HG02938 (cell line): ENCODE data around the gene PPIP5K2.
A peak's percentile ranks its signal among the peaks of the same experiment; 100 is the strongest.
"Not testable (repeated sequence)": the region's sequence is repeated elsewhere in the genome, so short reads cannot be mapped to it uniquely, and the experiment has no call there.

Experiments used
- ATAC-seq: cut with Tn5 transposase; IDR thresholded peaks from one replicate; pipeline ENCODE4 v1.9.1; 2021; ENCODE audit warnings: mild to moderate bottlenecking, moderate library complexity; ENCODE audit not compliant: unreplicated experiment

PPIP5K2 gene

GRCh38 chr5:103205991-103206700 lies 86.0 kb downstream of the PPIP5K2 start:
- ATAC-seq, result no peak

GRCh38 chr5:103207011-103207410 lies 86.9 kb downstream of the PPIP5K2 start:
- no peak for ATAC-seq

GRCh38 chr5:103207653-103208052 lies 87.6 kb downstream of the PPIP5K2 start:
- no peak for ATAC-seq

- ATAC-seq, result no peak
Measured at GRCh38 chr5:103208460-103208859, 88.4 kb downstream of the PPIP5K2 start.

DNA sequence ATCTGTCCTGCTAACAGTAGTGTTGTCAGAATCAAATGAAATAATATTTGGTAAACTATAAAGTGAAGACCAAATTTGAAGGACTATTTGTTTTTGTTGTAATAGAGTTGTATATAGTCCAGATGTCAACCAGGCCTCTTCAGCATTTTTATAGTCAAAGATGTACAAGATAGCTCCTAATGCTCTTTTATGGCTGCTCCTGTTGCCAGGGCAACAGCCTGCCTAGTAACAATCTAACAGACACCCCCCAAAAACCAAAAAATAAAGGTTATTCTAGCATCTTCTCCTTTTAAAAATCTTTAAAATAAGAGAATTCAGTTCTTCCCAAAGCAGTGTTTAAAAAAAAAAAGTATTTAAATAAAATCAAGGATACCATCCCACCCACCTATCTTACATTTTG lies 89.0 kb downstream of the PPIP5K2 start:
- no peak for ATAC-seq

DNA sequence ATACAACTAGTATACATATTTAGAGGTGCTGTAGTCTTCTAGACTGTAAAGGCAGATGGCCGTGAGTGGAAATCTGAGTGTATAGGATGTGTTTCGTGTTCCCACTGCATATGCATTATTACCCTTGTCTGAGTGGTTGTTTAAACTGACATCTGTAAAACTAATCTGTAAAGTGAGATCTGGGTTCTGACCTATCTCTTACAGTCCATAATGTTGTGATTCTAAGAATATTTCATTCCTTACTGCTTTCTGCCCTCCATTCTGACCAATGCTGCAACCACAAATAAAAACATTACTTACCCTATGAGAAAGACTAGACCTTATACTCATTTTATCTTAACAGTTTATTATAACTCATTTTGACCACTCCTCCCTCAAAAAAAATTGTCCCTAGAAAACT lies 90.9 kb downstream of the PPIP5K2 start:
- no peak for ATAC-seq

- ATAC-seq, result peak; percentile 81
Measured at GRCh38 chr5:103211576-103212561, 91.8 kb downstream of the PPIP5K2 start.

GRCh38 chr5:103216137-103216536 lies 96.0 kb downstream of the PPIP5K2 start:
- ATAC-seq, result no peak

GRCh38 chr5:103216697-103217096 lies 96.6 kb downstream of the PPIP5K2 start:
- no peak for ATAC-seq

DNA sequence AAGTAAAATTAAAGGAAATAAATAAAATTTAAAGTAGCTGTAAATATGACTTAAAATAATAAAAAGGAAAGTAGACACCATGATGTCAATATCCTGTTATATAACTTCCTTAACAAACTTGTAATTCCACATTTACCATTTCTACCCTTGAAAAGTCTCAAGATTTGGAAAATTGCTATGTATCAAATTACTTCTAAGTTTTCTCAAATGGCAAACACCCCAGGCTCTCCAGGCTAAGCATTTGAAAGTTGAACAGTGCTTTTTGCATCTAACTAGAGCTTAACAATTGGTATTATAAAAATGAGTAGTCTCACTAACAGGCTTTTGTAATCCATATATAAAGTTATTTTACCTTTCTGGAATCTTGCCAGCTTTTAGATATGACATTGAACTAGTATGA lies 97.0 kb downstream of the PPIP5K2 start:
- ATAC-seq, result no peak

DNA sequence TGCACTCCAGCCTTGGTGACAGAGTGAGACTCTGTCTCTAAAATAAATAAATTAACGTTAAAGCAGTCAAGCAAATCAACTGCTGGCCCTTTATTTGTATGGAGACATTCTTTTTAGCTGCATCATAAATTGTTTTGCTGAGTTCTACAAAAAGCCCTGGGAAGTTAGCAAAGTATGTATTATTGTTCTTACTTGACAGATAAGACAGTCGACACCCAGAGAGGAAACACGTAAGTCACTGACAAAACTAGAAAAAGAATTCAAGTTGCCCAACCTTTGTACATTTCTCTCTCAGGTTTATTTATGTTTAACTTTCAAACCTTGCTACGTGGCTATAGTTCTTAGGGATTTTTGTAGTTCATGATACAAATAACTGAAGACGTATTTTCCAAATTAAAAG lies 98.1 kb downstream of the PPIP5K2 start:
- no peak for ATAC-seq

DNA sequence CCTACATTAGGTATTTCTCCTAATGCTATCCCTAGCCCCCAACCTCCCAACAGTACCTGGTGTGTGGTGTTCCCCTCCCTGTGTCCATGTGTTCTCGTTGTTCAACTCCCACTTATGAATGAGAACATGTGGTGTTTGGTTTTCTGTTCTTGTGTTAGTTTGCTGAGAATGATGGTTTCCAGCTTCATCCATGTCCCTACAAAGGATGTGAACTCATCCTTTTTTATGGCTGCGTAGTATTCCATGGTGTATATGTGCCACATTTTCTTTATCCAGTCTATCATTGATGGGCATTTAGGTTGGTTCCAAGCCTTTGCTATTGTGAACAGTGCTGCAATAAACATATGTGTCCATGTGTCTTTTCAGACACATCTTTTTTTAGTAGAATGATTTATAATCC lies 99.0 kb downstream of the PPIP5K2 start:
- not testable (repeated sequence) for ATAC-seq

- no peak for ATAC-seq
Measured at GRCh38 chr5:103223031-103223955, 103.2 kb downstream of the PPIP5K2 start.

- peak; percentile 83 for ATAC-seq
Measured at GRCh38 chr5:103224118-103224893, 104.2 kb downstream of the PPIP5K2 start.

GRCh38 chr5:103224894-103225246 lies 104.8 kb downstream of the PPIP5K2 start:
- ATAC-seq, result no peak

- ATAC-seq, result no peak
Measured at GRCh38 chr5:103228061-103228460, 108.0 kb downstream of the PPIP5K2 start.

GRCh38 chr5:103228588-103228987 lies 108.5 kb downstream of the PPIP5K2 start:
- no peak for ATAC-seq

- peak; percentile 72 for ATAC-seq
Measured at GRCh38 chr5:103232393-103232999, 112.4 kb downstream of the PPIP5K2 start.

GRCh38 chr5:103234239-103234975 lies 114.3 kb downstream of the PPIP5K2 start:
- ATAC-seq, result no peak
